GM12892 (cell line): ENCODE results near the gene NUDT2.

Source experiments
- POLR2A ChIP-seq: IDR thresholded peaks from 2 replicates; pipeline ENCODE4 v1.6.1; 2011; ENCODE audit warnings: low read depth, low read length, control low read depth
- POLR2AphosphoS5 ChIP-seq: IDR thresholded peaks from 2 replicates; pipeline ENCODE4 v1.6.1; 2011; ENCODE audit warnings: low read depth, low read length, control low read depth
- TAF1 ChIP-seq: IDR thresholded peaks from 2 replicates; pipeline ENCODE4 v1.6.1; 2011; ENCODE audit warnings: low read depth, mild to moderate bottlenecking, control low read depth, low read length, borderline replicate concordance

- TF ChIP-seq POLR2AphosphoS5 (no peak), POLR2A (no peak), TAF1 (no peak)
Measured at GRCh38 chr9:34317436-34317835, 11.9 kb upstream of the NUDT2 start.
